H9 (cell line): ENCODE data around the gene NHSL1. TPM values are rescaled to one million over a fixed set of nuclear protein-coding genes. Genes with fewer than 3 reads are reported as not detected.
A peak's percentile ranks its signal among the peaks of the same experiment; 100 is the strongest.

ENCODE experiments used
- DNase-seq: peaks from one replicate; pipeline ENCODE4 v3.0.0-alpha.2; 2017
- H2AFZ ChIP-seq: one replicate; pipeline ENCODE4 v1.6.1; 2013; ENCODE audit warnings: mild to moderate bottlenecking, low read length, control low read depth, moderate library complexity
- H2AK5ac ChIP-seq: 2 replicates; pipeline ENCODE4 v1.6.1; 2013; ENCODE audit warnings: low read length, control low read depth, mixed read lengths; ENCODE audit not compliant: insufficient read length
- H2BK120ac ChIP-seq: one replicate; pipeline ENCODE4 v1.6.1; 2013; ENCODE audit warnings: low read depth, mild to moderate bottlenecking, low read length, control low read depth, inconsistent platforms; ENCODE audit not compliant: poor library complexity, severe bottlenecking
- H2BK12ac ChIP-seq: 2 replicates; pipeline ENCODE4 v1.6.1; 2013; ENCODE audit warnings: low read length, control low read depth, mixed read lengths, low read depth; ENCODE audit not compliant: insufficient read length
- H2BK15ac ChIP-seq: 2 replicates; pipeline ENCODE4 v1.6.1; 2013; ENCODE audit warnings: low read depth, low read length, control low read depth
- H2BK20ac ChIP-seq: one replicate; pipeline ENCODE4 v1.6.1; 2013; ENCODE audit warnings: low read depth, mild to moderate bottlenecking, low read length, control low read depth, inconsistent platforms; ENCODE audit not compliant: poor library complexity, severe bottlenecking
- H2BK5ac ChIP-seq: 2 replicates; pipeline ENCODE4 v1.6.1; 2013; ENCODE audit warnings: low read length, control low read depth, mixed read lengths; ENCODE audit not compliant: insufficient read length
- H3K14ac ChIP-seq: 2 replicates; pipeline ENCODE4 v1.6.1; 2013; ENCODE audit warnings: low read length, control low read depth; ENCODE audit not compliant: insufficient read depth
- H3K18ac ChIP-seq: 2 replicates; pipeline ENCODE4 v1.6.1; 2013; ENCODE audit warnings: low read depth, mild to moderate bottlenecking, mixed read lengths, low read length, control low read depth; ENCODE audit not compliant: insufficient read length
- H3K23ac ChIP-seq: 2 replicates; pipeline ENCODE4 v1.6.1; 2013; ENCODE audit warnings: low read length, control low read depth, mixed read lengths, low read depth; ENCODE audit not compliant: insufficient read length
- H3K23me2 ChIP-seq: 2 replicates; pipeline ENCODE4 v1.6.1; 2013; ENCODE audit warnings: low read depth, mild to moderate bottlenecking, mixed read lengths, low read length, control low read depth; ENCODE audit not compliant: insufficient read length, poor library complexity, severe bottlenecking
- H3K27ac ChIP-seq: 2 replicates; pipeline ENCODE4 v1.5.1; 2013; ENCODE audit warnings: low read length, control low read depth, mixed read lengths, low read depth; ENCODE audit not compliant: insufficient read length
- H3K27me3 ChIP-seq: 2 replicates; pipeline ENCODE4 v1.6.1; 2013; ENCODE audit warnings: low read length, control low read depth, inconsistent platforms; ENCODE audit not compliant: insufficient read depth
- H3K4ac ChIP-seq: 2 replicates; pipeline ENCODE4 v1.6.1; 2013; ENCODE audit warnings: low read depth, mild to moderate bottlenecking, control low read depth, inconsistent platforms, low read length, moderate library complexity
- H3K4me1 ChIP-seq: 2 replicates; pipeline ENCODE4 v1.6.1; 2013; ENCODE audit warnings: low read length, control low read depth, inconsistent platforms; ENCODE audit not compliant: insufficient read depth
- H3K4me2 ChIP-seq: 2 replicates; pipeline ENCODE4 v1.6.1; 2013; ENCODE audit warnings: low read length, control low read depth, mixed read lengths; ENCODE audit not compliant: insufficient read length, insufficient read depth
- H3K56ac ChIP-seq: 2 replicates; pipeline ENCODE4 v1.6.1; 2013; ENCODE audit warnings: low read depth, mild to moderate bottlenecking, mixed read lengths, low read length, control low read depth; ENCODE audit not compliant: insufficient read length
- H3K79me1 ChIP-seq: 2 replicates; pipeline ENCODE4 v1.6.1; 2013; ENCODE audit warnings: low read depth, mild to moderate bottlenecking, moderate library complexity, low read length, control low read depth, inconsistent platforms; ENCODE audit not compliant: insufficient read depth, poor library complexity, severe bottlenecking
- H3K79me2 ChIP-seq: 2 replicates; pipeline ENCODE4 v1.6.1; 2013; ENCODE audit warnings: low read length, control low read depth, inconsistent platforms; ENCODE audit not compliant: insufficient read depth
- H3K9ac ChIP-seq: 2 replicates; pipeline ENCODE4 v1.6.1; 2013; ENCODE audit warnings: low read length, control low read depth, mixed read lengths; ENCODE audit not compliant: insufficient read length; ENCODE audit errors: extremely low read depth
- H3K9me3 ChIP-seq: one replicate; pipeline ENCODE4 v1.6.1; 2013; ENCODE audit warnings: low read depth, low read length, inconsistent platforms; ENCODE audit not compliant: control insufficient read depth
- H3T11ph ChIP-seq: one replicate; pipeline ENCODE4 v1.6.1; 2013; ENCODE audit warnings: mild to moderate bottlenecking, low read length, control low read depth, inconsistent platforms
- H4K20me1 ChIP-seq: one replicate; pipeline ENCODE4 v1.6.1; 2013; ENCODE audit not compliant: control insufficient read depth, insufficient read length, insufficient read depth
- H4K5ac ChIP-seq: 2 replicates; pipeline ENCODE4 v1.6.1; 2013; ENCODE audit warnings: low read depth, mild to moderate bottlenecking, mixed read lengths, low read length, control low read depth; ENCODE audit not compliant: insufficient read length
- H4K8ac ChIP-seq: replicated peaks from 2 replicates; pipeline ENCODE4 v1.6.1; 2013; ENCODE audit warnings: low read length, control low read depth, mixed read lengths, low read depth; ENCODE audit not compliant: insufficient read length
- H4K91ac ChIP-seq: 2 replicates; pipeline ENCODE4 v1.6.1; 2013; ENCODE audit warnings: low read depth, mild to moderate bottlenecking, moderate library complexity, mixed read lengths, low read length, control low read depth; ENCODE audit not compliant: insufficient read length
- H3K27ac Mint-ChIP-seq, 3 experiments: 2 replicates in 2 of 3; 3 replicates in 1 of 3; pipeline ENCODE4 v1.8.0; 2020 to 2021; ENCODE audit warnings: mixed read lengths in 3 of 3, mild to moderate bottlenecking in 1 of 3, moderate library complexity in 1 of 3
- H3K27me3 Mint-ChIP-seq: 2 replicates; pipeline ENCODE4 v1.8.0; 2021; ENCODE audit warnings: low read depth, mild to moderate bottlenecking, moderate library complexity, mixed read lengths
- H3K36me3 Mint-ChIP-seq, 3 experiments: 2 replicates in 2 of 3; 3 replicates in 1 of 3; pipeline ENCODE4 v1.8.0; 2020 to 2021; ENCODE audit warnings: low read depth in 3 of 3, mixed read lengths in 3 of 3; ENCODE audit not compliant: insufficient read depth in 1 of 3
- H3K4me1 Mint-ChIP-seq, 2 experiments: 2 replicates each; pipeline ENCODE4 v1.8.0; 2020; ENCODE audit warnings: mixed read lengths in 2 of 2
- H3K4me3 Mint-ChIP-seq, 2 experiments: 2 replicates in 1 of 2; 3 replicates in 1 of 2; pipeline ENCODE4 v1.8.0; 2020 to 2021; ENCODE audit warnings: mild to moderate bottlenecking in 2 of 2, mixed read lengths in 2 of 2, moderate library complexity in 1 of 2
- H3K9me3 Mint-ChIP-seq, 2 experiments: 2 replicates in 1 of 2; 3 replicates in 1 of 2; pipeline ENCODE4 v1.8.0; 2020; ENCODE audit warnings: mild to moderate bottlenecking in 2 of 2, mixed read lengths in 2 of 2, moderate library complexity in 1 of 2
- CTCF ChIP-seq: fragments of 200-600 bp; sonication (generic); conservative IDR thresholded peaks from 3 replicates; pipeline ENCODE4 v1.8.0; 2021; ENCODE audit warnings: antibody characterized with exemption, mild to moderate bottlenecking
- WGBS: extraction: QIAGEN DNeasy Blood & Tissue Kit; methylation state at CpG from one replicate; pipeline ENCODE4 v1.1.7; 2013; ENCODE audit warnings: missing lambda C conversion rate, low lambda C conversion rate, mixed read lengths; ENCODE audit not compliant: insufficient read length; ENCODE audit errors: extremely low coverage; 5-methylcytosine and 5-hydroxymethylcytosine counted together
- total RNA-seq: library from RNA; stranded (reverse); gene quantifications from 2 replicates; pipeline ENCODE4 v1.2.1, GENCODE V29; 2021

The NHSL1 gene
- total RNA-seq, 1 experiment from 2014 or later: 28.7 TPM

- Mint-ChIP-seq H3K4me3 (no peak overlapping the region), H3K27ac (peak overlapping the region in 1 of 3 experiments; percentile 8; a peak in 2 of 7 replicates), H3K27me3 (no peaks in the 10 kb centered on the region), H3K36me3 (peaks cover 0 to 19% (median 3%) of the 10 kb centered on the region in 3 experiments; a peak in 4 of 7 replicates), H3K4me1 (peaks cover 52 to 53% of the 10 kb centered on the region in 2 experiments), H3K9me3 (no peaks in the 10 kb centered on the region)
- Histone ChIP-seq H3K27ac (no peak overlapping the region), H3K27me3 (no peaks in the 10 kb centered on the region), H2BK120ac (no peak overlapping the region), H3K4me1 (peaks cover 4% of the 10 kb centered on the region; the same call in 1 of the 2 replicates), H4K20me1 (no peaks in the 10 kb centered on the region), H3K23ac (no peak overlapping the region), H2BK20ac (no peak overlapping the region), H2BK15ac (no peak overlapping the region), H2AK5ac (no peak overlapping the region), H3K23me2 (no peaks in the 10 kb centered on the region), H3K79me1 (no peaks in the 10 kb centered on the region), H3K9me3 (no peaks in the 10 kb centered on the region), H3K9ac (no peak overlapping the region), H3K56ac (no peak overlapping the region), H3K4me2 (no peak overlapping the region), H2BK5ac (no peak overlapping the region), H4K8ac (no peak overlapping the region), H3K79me2 (no peaks in the 10 kb centered on the region), H3T11ph (no peak overlapping the region), H3K14ac (no peak overlapping the region), H2BK12ac (no peak overlapping the region), H4K5ac (no peak overlapping the region), H4K91ac (no peak overlapping the region), H3K4ac (no peak overlapping the region), H2AFZ (no peak overlapping the region), H3K18ac (no peak overlapping the region)
- no peak for DNase-seq
- no CpG with 5 or more reads among the region's 4 CpGs for WGBS
- no peak for TF ChIP-seq CTCF
Measured at GRCh38 chr6:138492113-138492512, 7.2 kb downstream of the NHSL1 start.
